Subcutaneous adipose tissue (tissue), 4 donors: ENCODE data around the gene ELF5. TPM values are rescaled to one million over a fixed set of nuclear protein-coding genes. Genes with fewer than 3 reads are reported as not detected.

Source experiments
- total RNA-seq, 4 donors: library from RNA; depleted of rRNA; stranded (reverse); fragments of >200 nt; gene quantifications; one replicate each; pipeline ENCODE4 v1.1.0, GENCODE V29; 2016
- TF ChIP-seq, protein P1 (sequence below): fragments of 450-650 bp; IDR thresholded peaks from one replicate; pipeline ENCODE4 v1.5.1; 2016; ENCODE audit warnings: low read depth, mild to moderate bottlenecking, control low read depth, antibody characterized with exemption, moderate library complexity

The ELF5 gene
- total RNA-seq, 4 donors from 2014 or later = not detected

DNA sequence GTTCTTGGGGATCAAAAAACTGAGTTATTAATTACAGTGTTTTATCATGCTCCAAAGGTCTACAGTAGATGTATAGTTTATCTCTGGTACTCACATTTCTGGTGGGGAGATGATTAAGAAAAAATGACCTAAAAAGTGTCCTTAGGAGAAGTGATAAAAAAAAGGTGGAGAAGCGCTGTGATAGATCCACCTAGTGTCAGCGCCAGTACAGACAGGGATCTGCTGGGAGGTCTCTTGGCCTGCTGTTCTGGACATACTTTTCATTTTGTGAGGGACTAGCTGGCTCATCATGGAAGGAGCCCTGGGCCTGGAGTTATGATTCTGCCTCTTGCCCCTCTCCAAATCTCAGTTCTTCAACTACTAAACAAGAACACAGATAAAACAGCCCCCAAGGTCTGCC, 2.9 kb downstream of the ELF5 start:
- TF ChIP-seq, protein P1, sequence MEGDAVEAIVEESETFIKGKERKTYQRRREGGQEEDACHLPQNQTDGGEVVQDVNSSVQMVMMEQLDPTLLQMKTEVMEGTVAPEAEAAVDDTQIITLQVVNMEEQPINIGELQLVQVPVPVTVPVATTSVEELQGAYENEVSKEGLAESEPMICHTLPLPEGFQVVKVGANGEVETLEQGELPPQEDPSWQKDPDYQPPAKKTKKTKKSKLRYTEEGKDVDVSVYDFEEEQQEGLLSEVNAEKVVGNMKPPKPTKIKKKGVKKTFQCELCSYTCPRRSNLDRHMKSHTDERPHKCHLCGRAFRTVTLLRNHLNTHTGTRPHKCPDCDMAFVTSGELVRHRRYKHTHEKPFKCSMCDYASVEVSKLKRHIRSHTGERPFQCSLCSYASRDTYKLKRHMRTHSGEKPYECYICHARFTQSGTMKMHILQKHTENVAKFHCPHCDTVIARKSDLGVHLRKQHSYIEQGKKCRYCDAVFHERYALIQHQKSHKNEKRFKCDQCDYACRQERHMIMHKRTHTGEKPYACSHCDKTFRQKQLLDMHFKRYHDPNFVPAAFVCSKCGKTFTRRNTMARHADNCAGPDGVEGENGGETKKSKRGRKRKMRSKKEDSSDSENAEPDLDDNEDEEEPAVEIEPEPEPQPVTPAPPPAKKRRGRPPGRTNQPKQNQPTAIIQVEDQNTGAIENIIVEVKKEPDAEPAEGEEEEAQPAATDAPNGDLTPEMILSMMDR = no peak

DNA sequence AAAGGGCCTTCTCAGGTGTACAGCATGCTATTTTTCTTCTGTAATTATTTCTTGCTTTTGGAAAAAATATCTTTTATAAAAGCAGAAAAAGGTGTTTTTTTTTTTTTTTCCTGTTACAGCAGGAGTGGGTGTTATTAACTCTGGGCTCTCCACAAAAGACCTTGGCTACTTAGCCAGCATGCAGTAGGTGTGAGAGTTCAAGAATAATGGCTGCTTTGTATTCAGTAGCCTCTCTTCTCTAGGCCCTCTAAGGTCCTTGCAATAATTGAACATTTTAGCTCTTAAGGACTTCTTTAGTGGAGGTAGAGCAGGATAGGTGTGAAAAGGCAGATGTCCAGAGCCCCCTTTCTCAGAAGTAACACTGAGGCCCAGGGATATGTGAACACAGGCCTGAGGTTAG, 3.4 kb downstream of the ELF5 start:
- TF ChIP-seq, protein P1 = no peak

DNA sequence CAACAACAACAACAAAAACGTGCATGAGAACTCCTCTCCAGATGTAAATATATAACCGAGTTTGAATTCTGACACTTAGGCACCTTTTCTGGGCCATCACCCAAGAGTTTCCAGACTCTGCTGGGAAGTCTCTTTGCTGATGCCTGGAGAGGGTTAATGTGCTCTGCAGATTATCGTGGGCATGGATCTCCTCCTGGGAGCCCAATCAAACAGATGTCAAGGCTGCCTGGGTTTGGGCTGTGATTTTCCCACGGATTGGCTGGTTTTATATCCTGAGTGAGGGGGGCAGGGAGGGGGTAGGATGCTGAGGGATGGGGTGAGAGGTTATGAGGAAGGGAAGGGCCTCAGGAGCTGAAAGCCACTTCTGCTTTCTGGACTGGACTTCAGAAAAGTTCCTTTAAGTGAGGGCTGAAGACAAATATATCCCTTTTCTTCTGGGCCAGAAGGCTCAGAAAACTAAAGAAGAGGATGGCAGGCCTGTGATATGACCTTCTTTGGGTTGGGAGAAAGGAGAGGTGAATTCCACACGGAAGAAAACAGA, 4.2 kb downstream of the ELF5 start:
- TF ChIP-seq, protein P1 = no peak

DNA sequence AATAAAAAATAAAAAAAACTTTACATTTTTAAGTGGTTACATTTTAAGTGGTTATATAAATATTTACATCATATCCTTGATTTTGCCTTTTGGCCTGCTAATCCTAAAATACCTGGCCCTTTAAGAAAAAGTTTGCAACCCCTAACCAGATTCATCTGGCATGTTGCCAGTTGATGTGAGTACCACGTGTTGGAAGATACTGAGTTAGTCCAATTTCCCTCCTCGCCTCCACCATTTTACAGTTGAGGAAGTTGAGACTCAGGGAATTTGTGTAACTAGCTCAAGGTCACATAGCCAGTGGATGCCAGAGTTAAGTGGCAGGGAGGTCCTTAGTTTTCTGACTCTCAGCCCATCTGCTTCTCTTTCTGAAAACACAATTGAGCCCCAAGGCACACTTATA, 5.1 kb downstream of the ELF5 start:
- TF ChIP-seq, protein P1 = no peak

DNA sequence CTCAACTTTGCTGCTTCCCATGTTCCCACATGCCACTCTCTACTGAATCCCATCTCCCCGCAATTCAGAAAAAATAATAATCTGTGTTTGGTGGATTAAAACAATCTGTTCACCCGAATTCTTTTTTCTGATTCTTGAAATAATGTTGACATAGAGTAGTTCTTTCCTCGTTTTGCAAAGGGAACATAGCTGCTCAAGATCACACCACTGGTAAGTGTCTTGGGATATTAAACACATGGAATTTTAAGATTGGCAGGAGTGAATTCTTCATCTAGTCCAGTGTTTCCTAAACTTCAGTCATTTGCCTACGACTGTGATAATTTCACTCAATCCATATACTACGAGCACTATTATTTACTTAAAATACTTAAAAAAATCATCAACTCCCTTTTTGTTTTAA, 6.0 kb downstream of the ELF5 start:
- TF ChIP-seq, protein P1 = no peak

DNA sequence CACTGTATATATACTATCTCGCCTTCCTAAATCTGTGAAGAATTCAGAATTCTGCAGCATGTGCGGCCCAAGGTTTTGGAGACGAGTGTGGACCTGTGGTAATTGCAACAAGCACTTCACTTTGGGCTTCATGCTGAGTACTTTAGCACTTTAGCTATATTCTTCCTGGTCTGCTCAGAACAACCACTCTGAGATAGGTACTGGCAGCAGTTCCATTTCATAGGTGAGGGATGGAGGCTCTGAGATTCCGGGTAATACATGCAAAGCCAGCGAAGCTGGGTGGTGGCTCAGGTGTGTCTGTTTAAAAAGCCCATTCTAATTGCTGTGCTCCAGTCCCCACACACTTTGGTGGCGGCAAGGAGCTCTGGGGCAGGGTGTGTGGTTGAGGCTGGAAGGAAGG, 6.4 kb downstream of the ELF5 start:
- TF ChIP-seq, protein P1 = no peak

DNA sequence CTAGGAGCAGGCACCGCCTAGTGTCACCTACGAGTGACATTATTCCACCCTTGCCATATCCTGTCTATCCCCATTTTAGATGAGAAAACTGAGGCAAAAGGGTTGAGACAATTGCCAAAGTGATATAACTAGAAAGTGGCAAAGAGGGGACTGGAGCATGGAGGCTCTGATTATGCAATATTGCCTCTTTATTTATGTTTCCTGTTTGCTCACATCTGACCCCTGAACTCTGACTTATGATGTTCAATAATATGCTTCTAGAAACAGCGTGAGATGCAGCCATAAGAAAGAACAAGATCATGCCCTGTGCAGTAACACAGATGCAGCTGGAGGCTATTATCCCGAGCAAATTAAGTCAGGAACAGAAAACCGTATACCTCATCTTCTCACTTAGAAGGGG, 7.7 kb downstream of the ELF5 start:
- TF ChIP-seq, protein P1 = no peak
